Activated naive CD4-positive, alpha-beta T cell treated with anti-CD3 and anti-CD28 coated beads, Interleukin-2, amount 50 U/mL, for 72 hours (primary cell): ENCODE measurements around the gene CCL3. TPM values are rescaled to one million over a fixed set of nuclear protein-coding genes. Genes with fewer than 3 reads are reported as not detected.

ENCODE experiments used
- ATAC-seq, 2 donors: fragments of 150-1000 bp; cut with Tn5 transposase; 2 replicates each; pipeline ENCODE4 v1.10.0; 2021; ENCODE audit warnings: mild to moderate bottlenecking in 2 of 2, moderate library complexity in 2 of 2
- DNase-seq, 2 donors: peaks; one replicate each; pipeline ENCODE4 v3.0.0; 2021 to 2022; ENCODE audit warnings: low spot score in 2 of 2
- H3K27ac Mint-ChIP-seq, 2 donors: one replicate each; pipeline ENCODE4 v1.8.0; 2022; ENCODE audit warnings: mild to moderate bottlenecking in 2 of 2, mixed read lengths in 2 of 2
- H3K36me3 Mint-ChIP-seq, 2 donors: one replicate each; pipeline ENCODE4 v1.8.0; 2022; ENCODE audit warnings: mixed read lengths in 2 of 2
- H3K9me3 Mint-ChIP-seq, 2 donors: one replicate each; pipeline ENCODE4 v1.8.0; 2022; ENCODE audit warnings: mixed read lengths in 2 of 2
- total RNA-seq, 2 donors: library from RNA; stranded (reverse); gene quantifications; one replicate each; pipeline ENCODE4 v1.2.3, GENCODE V29; 2022

The CCL3 gene
- total RNA-seq, 2 donors from 2014 or later = 34.3 to 64.4 TPM

DNA sequence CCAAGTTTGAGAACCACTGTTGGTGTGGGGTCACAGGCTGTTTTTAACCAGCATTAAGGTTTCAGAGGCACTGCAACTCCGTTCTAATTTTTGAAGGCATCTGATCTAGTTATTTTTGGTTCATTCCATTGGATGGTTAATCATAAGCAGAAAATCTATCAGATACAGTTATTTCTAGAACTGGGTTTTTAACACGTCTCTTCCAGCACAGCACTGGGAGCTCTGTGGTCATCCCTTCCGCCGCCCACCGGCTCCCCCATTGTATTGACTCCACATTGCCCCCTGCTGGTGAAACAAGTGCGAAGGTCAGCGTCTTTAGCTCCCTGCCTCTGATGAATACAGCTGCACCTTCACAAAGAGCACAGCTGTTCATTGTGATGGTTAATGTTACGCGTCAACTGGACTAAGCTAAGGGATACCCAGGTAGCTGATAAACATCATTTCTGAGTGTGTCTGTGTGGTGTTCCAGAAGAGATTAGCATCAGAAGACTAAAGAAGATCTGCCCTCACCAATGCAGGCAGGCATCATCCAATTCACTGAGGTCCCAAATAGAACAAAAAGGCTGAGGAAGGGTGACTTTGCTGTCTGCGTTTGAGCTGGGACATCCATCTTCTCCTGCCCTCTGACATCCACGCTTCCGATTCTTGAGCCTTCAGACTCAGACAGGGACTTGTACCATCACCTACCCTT is 17.4 kb downstream of the CCL3 start:
- DNase-seq (peak; percentile 63 to 82), ATAC-seq (peak; percentile 74 to 76)
- H3K36me3 Mint-ChIP-seq = no peaks in the 10 kb centered on the region
- no peak overlapping the region for H3K27ac Mint-ChIP-seq
- no peaks in the 10 kb centered on the region for H3K9me3 Mint-ChIP-seq

DNA sequence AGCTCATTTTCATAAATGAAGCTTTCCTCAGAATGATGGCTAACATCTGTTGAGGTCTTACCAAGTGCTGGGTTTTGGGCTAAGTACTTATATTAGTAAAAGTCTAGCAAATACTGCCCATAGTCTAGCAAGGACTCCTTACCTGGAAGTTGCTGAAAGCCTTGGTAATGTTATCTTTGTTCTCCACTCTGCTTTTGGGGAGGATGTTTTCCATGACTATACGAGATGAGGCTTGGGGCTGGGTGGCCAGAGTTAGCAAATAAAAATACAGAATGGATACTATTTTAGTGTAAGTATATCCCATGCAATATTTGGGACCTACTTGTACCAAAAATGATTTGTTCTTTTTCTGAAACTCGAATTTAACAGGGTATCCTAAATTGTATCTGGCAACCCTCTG is 18.2 kb downstream of the CCL3 start:
- ATAC-seq (no peak), DNase-seq (no peak)
- no peaks in the 10 kb centered on the region for H3K36me3 Mint-ChIP-seq
- no peaks in the 10 kb centered on the region for H3K9me3 Mint-ChIP-seq
- H3K27ac Mint-ChIP-seq = no peak overlapping the region

DNA sequence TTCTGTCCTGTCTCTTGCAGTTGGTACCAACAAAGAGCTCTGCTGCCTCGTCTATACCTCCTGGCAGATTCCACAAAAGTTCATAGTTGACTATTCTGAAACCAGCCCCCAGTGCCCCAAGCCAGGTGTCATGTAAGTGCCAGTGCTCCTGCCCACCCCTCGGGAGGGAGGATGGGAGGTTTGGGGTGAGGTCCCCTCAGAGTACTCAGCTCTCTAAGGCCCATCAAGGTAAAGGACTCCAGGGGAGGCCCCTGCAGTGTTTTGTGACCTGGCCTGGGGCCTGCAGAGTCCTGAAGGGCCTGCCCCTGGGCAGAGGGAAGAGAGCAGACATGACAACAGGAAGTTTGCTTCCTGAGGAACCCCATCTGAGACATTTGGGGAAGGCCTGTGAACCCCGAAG is 19.5 kb downstream of the CCL3 start:
- ATAC-seq = no peak
- Mint-ChIP-seq H3K9me3 (no peaks in the 10 kb centered on the region), H3K27ac (no peak overlapping the region), H3K36me3 (no peaks in the 10 kb centered on the region)
- DNase-seq = no peak

DNA sequence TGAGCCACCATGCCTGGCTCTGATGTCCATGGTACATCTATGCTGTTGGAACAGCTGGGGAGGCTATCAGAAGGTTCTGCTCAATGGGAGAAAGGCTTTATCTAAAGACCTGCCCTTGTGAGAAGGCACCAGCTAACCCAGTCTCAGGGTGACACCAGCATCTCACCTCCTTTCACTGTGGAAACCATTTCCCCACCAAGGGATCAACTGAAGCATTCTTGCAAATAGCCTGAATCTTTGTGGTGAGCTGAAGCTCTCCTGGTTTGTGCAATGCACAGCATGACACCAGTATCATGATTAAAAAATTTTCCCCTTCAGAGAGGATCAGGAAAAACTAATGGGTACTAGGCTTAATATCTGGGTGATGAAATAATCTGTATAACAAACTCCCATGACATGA is 20.8 kb downstream of the CCL3 start:
- H3K9me3 Mint-ChIP-seq = no peaks in the 10 kb centered on the region
- no peak overlapping the region for H3K27ac Mint-ChIP-seq
- ATAC-seq (no peak), DNase-seq (no peak)
- no peaks in the 10 kb centered on the region for H3K36me3 Mint-ChIP-seq

DNA sequence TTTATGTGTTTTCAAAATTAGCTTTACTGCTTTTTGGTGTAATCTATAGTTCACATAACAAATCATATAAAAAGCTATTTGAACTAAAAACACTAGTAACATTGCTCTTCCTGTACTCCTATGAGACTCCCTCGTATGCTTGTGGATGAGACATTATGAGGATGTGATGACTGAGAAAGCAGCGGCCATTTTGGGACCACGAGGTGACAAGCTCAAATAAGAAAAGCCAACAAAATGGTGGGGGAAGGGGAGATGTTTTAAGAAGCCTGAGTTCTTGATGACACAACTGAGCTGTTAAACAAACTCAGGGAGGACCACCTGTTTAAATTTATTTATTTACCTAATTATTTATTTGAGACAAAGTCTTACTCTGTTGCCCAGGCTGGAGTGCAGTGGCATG is 21.4 kb downstream of the CCL3 start:
- DNase-seq = no peak
- Mint-ChIP-seq H3K9me3 (no peaks in the 10 kb centered on the region), H3K36me3 (no peaks in the 10 kb centered on the region), H3K27ac (no peak overlapping the region)
- no peak for ATAC-seq

DNA sequence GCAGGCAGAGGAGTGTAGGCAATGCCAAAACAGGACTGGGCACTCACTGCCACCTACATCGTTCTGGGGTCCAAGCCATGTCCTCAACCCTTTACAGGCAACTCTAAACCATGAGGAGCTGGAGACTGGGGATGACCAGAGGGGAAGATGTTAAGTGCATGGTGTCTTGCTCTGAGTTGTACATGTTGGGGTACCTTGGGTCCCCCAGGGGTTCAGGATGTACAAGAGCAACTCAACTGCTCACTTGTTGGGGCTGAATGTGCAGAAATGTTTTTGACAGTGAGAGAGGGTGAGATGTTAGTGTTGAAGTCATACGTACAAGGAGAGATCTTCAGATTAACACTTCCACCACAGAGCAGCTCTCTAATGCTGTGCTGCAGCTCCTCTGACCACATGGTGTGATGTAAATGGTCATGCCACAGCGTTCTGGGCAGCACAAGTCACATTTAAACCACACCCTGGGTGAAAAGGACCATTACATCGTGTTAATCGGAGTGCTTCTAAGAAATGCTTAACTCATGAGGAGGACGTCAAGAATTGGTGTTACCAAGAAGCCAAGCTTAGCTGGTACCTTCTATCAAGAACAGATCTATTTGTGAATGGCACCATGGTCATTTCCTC is 23.5 kb downstream of the CCL3 start:
- H3K9me3 Mint-ChIP-seq = no peaks in the 10 kb centered on the region
- ATAC-seq (peak; percentile 26 to 64), DNase-seq (no peak)
- no peaks in the 10 kb centered on the region for H3K36me3 Mint-ChIP-seq
- no peak overlapping the region for H3K27ac Mint-ChIP-seq

DNA sequence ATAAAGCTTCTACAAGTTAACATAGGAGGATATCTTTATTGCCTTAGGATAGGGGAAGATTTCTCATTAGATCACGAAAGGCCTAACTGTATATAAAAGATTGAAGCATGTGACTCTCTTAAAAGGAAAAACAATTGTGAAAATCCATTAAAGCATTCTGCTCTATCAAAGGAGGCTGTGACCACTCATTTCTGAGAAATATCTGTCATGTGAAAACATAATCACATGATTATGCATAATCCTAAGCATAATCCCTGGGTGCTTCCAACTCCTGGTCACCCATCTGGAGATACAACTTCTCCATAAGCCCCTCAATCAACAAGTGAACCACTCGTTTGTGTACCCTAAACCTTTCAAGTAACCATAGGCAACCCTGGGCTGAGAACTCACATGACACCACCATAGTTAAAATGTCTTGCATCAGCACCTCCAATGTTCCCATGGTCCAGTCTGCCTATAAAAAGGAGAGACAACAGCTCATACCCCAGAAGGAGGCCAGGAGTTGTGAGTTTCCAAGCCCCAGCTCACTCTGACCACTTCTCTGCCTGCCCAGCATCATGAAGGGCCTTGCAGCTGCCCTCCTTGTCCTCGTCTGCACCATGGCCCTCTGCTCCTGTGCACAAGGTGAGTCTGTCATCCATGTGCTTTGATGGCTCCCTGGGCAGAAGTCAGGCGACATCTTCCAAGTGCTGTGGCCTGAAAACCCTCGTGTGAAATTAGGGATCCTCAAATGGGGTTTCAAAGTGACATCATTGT is 26.0 kb downstream of the CCL3 start, which contains the start of gene CCL18:
Gene CCL18 (plus strand): TSS at position 487 of the 756 bp plus-strand sequence. CDS start 71 bp downstream, at position 558.
- Mint-ChIP-seq H3K27ac (peak within 1 kb of the TSS in 1 of 2 donors; percentile 1), H3K36me3 (no peaks in the 10 kb centered on the region), H3K9me3 (no peaks in the 10 kb centered on the region)
- DNase-seq (no peak), ATAC-seq (no peak)

DNA sequence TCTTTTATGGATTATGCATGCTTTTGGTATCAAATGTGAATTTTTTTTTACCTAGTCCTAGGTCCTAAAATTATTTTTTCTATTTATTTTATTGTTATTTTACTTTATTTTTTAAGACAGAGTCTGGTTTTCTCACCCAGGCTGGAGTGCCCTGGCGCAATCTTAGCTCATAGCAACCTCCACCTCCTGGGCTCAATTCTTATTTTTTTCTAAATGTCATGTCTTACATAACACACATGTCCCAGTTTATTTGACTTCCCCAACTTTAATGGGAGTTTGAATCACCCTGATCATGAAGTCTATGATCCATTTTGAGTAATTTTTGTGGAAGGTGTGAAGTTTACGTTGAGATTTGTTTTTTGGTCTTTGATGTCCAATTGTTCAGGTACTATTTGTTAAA is 29.1 kb downstream of the CCL3 start:
- DNase-seq (no peak), ATAC-seq (no peak)
- H3K9me3 Mint-ChIP-seq = no peaks in the 10 kb centered on the region
- no peak overlapping the region for H3K27ac Mint-ChIP-seq
- no peaks in the 10 kb centered on the region for H3K36me3 Mint-ChIP-seq

DNA sequence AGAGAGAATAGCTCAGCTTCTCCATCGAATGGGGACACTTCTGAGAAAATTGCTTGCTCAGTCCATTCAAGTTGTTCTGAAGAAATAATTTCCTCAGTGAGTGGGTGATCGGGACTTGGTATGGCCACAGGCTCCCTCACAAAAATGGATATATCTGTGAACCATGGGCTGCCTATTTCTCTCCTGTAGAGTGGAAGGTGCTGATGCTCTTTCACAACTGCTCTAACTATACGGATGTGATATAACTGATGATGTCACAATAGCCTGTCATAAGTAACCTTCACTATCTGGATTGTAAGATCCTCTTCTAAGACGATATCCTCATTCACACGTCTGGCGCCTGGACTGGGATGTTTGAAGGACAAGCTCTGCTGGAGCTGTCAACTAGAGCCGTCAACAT is 30.5 kb downstream of the CCL3 start:
- Mint-ChIP-seq H3K9me3 (no peaks in the 10 kb centered on the region), H3K27ac (no peak overlapping the region), H3K36me3 (no peaks in the 10 kb centered on the region)
- ATAC-seq (no peak), DNase-seq (no peak)

DNA sequence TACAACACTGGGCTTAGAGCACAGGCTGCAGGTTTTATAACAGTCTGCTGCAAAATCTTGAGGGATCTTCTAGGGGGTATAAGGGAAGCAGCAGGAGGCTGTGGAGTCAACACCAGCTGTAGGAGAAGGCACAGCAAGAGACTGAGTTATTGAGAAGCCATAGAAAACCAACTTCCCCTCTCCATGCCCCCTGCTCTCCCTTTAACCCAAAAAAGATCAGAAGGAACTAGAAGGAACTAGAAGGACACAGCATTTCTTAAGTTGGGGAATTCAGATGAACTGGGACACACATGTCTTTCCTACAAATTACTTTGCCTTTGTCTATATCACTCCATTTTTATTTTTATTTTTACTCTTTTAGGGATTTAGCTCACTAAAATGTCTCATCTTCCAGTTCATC is 32.0 kb downstream of the CCL3 start:
- Mint-ChIP-seq H3K27ac (no peak overlapping the region), H3K36me3 (no peaks in the 10 kb centered on the region), H3K9me3 (no peaks in the 10 kb centered on the region)
- ATAC-seq = no peak
- no peak for DNase-seq

DNA sequence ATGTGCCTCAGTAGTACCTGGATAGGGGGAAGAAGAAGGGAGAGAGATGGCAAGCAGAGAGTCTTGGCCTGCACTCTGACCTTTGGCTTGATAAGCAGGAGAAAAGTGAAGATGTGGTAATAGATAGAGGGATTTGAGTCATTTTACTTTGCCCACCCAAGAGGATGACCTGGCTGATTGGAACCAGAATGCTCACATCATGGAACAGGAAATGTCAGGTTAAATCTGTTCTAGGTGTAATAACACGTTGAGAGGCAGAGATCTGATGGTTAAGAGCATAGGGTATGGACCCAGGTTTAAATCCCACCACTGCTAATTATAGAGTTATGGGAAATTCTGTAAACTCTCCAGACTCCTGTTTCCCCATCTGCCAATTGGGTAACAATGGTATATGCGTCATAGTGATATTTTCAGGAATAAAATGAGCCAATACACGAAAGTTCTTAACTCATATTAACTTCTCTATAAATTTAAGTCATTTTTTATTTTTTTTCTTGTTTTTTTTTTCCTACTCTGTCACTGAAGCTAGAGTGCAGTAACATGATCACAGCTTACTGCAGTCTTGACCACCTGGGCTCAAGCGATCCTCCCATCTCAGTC is 33.9 kb downstream of the CCL3 start:
- no peak overlapping the region for H3K27ac Mint-ChIP-seq
- DNase-seq (no peak), ATAC-seq (no peak)
- no peaks in the 10 kb centered on the region for H3K9me3 Mint-ChIP-seq
- H3K36me3 Mint-ChIP-seq = no peaks in the 10 kb centered on the region

DNA sequence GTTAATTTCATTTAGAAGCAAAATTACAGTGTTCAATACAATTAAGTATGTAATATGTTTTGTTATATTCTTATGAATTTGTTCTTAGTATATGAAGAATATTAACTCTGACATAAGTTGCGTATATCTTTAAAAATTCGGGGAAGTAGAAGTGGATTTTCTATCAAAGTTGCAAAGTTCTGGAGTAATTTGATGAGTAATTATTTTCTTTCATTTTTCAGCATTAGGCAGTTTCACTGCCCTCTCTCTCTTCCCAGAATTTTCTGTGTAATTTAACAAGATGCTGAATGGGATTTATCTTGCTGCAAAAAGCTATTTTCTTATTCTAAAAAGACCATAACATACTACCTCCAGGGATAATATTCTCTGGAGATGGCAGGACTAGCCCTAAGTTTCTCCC is 34.8 kb downstream of the CCL3 start:
- Mint-ChIP-seq H3K36me3 (peaks cover 0 to under 1% of the 10 kb centered on the region in 2 donors), H3K27ac (no peak overlapping the region), H3K9me3 (peaks cover under 1 to 2% of the 10 kb centered on the region in 2 donors)
- ATAC-seq (no peak), DNase-seq (no peak)

DNA sequence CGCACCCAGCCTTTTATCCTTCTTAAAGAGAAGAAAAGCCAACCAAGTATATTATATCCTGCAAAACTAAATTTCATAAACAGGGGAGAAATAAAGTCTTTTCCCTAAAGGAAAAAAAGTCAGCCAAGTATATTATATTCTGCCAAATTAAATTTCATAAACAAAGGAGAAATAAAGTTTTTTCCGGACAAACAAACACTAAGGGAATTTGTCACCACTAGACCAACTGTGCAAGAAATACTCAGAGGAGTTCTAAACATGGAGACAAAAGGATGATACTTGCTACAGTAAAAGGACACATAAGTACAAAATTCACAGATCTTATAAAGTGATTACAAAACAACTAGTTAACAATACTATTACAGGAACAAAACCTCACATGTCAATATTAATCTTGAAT is 40.3 kb downstream of the CCL3 start:
- Mint-ChIP-seq H3K9me3 (peaks cover 11 to 20% of the 10 kb centered on the region in 2 donors), H3K27ac (no peak overlapping the region), H3K36me3 (peaks cover 11 to 23% of the 10 kb centered on the region in 2 donors)
- DNase-seq (no peak), ATAC-seq (no peak)

DNA sequence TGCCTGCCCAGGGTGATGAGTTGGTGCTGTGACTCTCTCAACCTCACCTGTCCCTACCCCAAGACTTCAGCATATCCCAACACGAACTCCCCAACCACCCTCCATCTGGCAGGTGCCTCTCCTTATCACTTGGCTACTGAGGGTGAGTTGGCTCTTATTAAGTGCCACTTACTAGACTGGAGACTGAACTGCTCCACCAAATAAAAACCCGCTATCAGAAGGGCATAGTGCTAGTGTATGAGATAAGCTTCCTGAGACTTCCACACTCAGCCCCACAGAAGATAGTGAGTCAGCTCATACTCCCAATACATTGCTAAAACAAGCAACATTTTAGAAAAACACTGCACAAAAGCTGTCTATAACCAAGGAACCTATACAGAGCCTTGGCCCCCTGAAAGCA is 41.9 kb downstream of the CCL3 start:
- no peak for ATAC-seq
- no peak for DNase-seq

More for the DNA sequence above, 41.9 kb downstream of the CCL3 start:
- peaks cover 11 to 23% of the 10 kb centered on the region in 2 donors for H3K9me3 Mint-ChIP-seq
- H3K36me3 Mint-ChIP-seq = peaks cover 11 to 23% of the 10 kb centered on the region in 2 donors
- H3K27ac Mint-ChIP-seq = no peak overlapping the region
